PC-9 (cell line): ENCODE measurements around the gene KCNH4. TPM values are rescaled to one million over a fixed set of nuclear protein-coding genes. Genes with fewer than 3 reads are reported as not detected.

Experiments
- BruUV-seq: library from RNA; stranded (reverse); fragments of 400-500 nt; replicated peaks from 2 replicates; lab custom pipeline; 2021; lab: Mats Ljungman, UMichigan
- CTCF ChIA-PET: fragments of 300-600 bp; sonication (Branson Sonifier 250); formaldehyde crosslinking; loops from one replicate; lab custom pipeline; 2022; ENCODE audit warnings: antibody characterized with exemption; lab: Charles Lee
- POLR2A ChIA-PET: fragments of 300-600 bp; sonication (Branson Sonifier 250); formaldehyde crosslinking; loops from one replicate; lab custom pipeline; 2022; ENCODE audit warnings: antibody characterized with exemption; ENCODE audit not compliant: unreplicated experiment; lab: Charles Lee
- DNase-seq, 2 experiments: peaks; one replicate each; pipeline versions ENCODE4 v3.0.0 to v3.0.0-alpha.2; 2015 to 2022; ENCODE audit warnings: mixed read lengths in 1 of 2
- H2AFZ ChIP-seq: fragments of 200-600 bp; sonication (generic); 2 replicates; pipeline ENCODE4 v1.8.1; 2017; ENCODE audit warnings: antibody characterized with exemption
- H3F3A ChIP-seq: fragments of 200-600 bp; sonication (generic); 2 replicates; pipeline ENCODE4 v1.8.1; 2017; ENCODE audit warnings: antibody characterized with exemption, mild to moderate bottlenecking, low read depth; ENCODE audit not compliant: insufficient read depth
- H3K27ac ChIP-seq: fragments of 200-600 bp; sonication (generic); 2 replicates; pipeline ENCODE4 v1.6.1; 2016; ENCODE audit warnings: mixed run types
- H3K27me3 ChIP-seq: fragments of 200-600 bp; sonication (generic); 2 replicates; pipeline ENCODE4 v1.6.1; 2016; ENCODE audit warnings: low read depth, mixed run types; ENCODE audit not compliant: insufficient read depth
- H3K36me3 ChIP-seq: fragments of 200-600 bp; sonication (generic); 2 replicates; pipeline ENCODE4 v1.6.1; 2016; ENCODE audit warnings: low read depth, mixed run types
- H3K4me1 ChIP-seq: fragments of 200-600 bp; sonication (generic); replicated peaks from 2 replicates; pipeline ENCODE4 v1.6.1; 2016; ENCODE audit warnings: mixed run types; ENCODE audit not compliant: insufficient read depth
- H3K4me2 ChIP-seq: fragments of 200-600 bp; sonication (generic); 2 replicates; pipeline ENCODE4 v1.6.1; 2017; ENCODE audit warnings: mixed run types
- H3K4me3 ChIP-seq: fragments of 200-600 bp; sonication (generic); 2 replicates; pipeline ENCODE4 v1.6.1; 2016; ENCODE audit warnings: mixed run types
- H3K79me2 ChIP-seq: fragments of 200-600 bp; sonication (generic); 2 replicates; pipeline ENCODE4 v1.6.1; 2017; ENCODE audit warnings: low read depth, mixed run types
- H3K9me2 ChIP-seq: fragments of 200-600 bp; sonication (generic); 2 replicates; pipeline ENCODE4 v1.8.1; 2017; ENCODE audit warnings: mild to moderate bottlenecking; ENCODE audit not compliant: insufficient read depth
- H3K9me3 ChIP-seq: fragments of 200-600 bp; sonication (generic); 2 replicates; pipeline ENCODE4 v1.8.1; 2016; ENCODE audit warnings: low read depth; ENCODE audit not compliant: insufficient read depth
- H4K20me1 ChIP-seq: fragments of 200-600 bp; sonication (generic); 2 replicates; pipeline ENCODE4 v1.8.1; 2017; ENCODE audit not compliant: insufficient read depth
- CTCF ChIP-seq: fragments of 200-600 bp; sonication (generic); conservative IDR thresholded peaks from 2 replicates; pipeline ENCODE4 v1.6.1; 2017; ENCODE audit warnings: mixed run types, antibody characterized with exemption, mild to moderate bottlenecking, moderate library complexity
- EZH2 ChIP-seq: fragments of 200-600 bp; sonication (generic); IDR thresholded peaks from 2 replicates; pipeline ENCODE4 v1.8.0; 2017; ENCODE audit warnings: antibody characterized with exemption, low read depth
- intact Hi-C: fragments of 100-400 bp; cut with micrococcal nuclease; formaldehyde crosslinking; loops from one replicate; pipeline ENCODE4 v1.10.0; 2022; ENCODE audit not compliant: unreplicated experiment
- total RNA-seq: library from RNA; stranded (reverse); gene quantifications from 2 replicates; pipeline ENCODE4 v1.2.3, GENCODE V29; 2021

The KCNH4 gene
- total RNA-seq, 1 experiment from 2014 or later = not detected

GRCh38 chr17:42165751-42166150 lies 15.2 kb downstream of the KCNH4 start:
- H3K4me3 ChIP-seq = no peak overlapping the region
- no peak overlapping the region for H2AFZ ChIP-seq
- POLR2A ChIA-PET = no interaction called here
- no peaks in the 10 kb centered on the region for H3K36me3 ChIP-seq
- no peak overlapping the region for H3K27ac ChIP-seq
- no peaks in the 10 kb centered on the region for H3K9me2 ChIP-seq
- BruUV-seq = no TSS peak
- H3K27me3 ChIP-seq = peaks cover 6% of the 10 kb centered on the region
- no peak overlapping the region for H3K4me2 ChIP-seq
- H3F3A ChIP-seq = no peaks in the 10 kb centered on the region
- H3K79me2 ChIP-seq = no peaks in the 10 kb centered on the region
- H3K4me1 ChIP-seq = no peaks in the 10 kb centered on the region
- CTCF ChIA-PET = no interaction called here
- DNase-seq = no peak
- no peak for TF ChIP-seq CTCF
- intact Hi-C loops = no loop called here
- no peaks in the 10 kb centered on the region for H3K9me3 ChIP-seq
- no peaks in the 10 kb centered on the region for H4K20me1 ChIP-seq

GRCh38 chr17:42163696-42164407 lies 17.1 kb downstream of the KCNH4 start:
- no peaks in the 10 kb centered on the region for H3K27me3 ChIP-seq
- no peaks in the 10 kb centered on the region for H4K20me1 ChIP-seq
- H3K4me1 ChIP-seq = no peaks in the 10 kb centered on the region
- H3F3A ChIP-seq = no peaks in the 10 kb centered on the region
- no peak overlapping the region for H2AFZ ChIP-seq
- no peaks in the 10 kb centered on the region for H3K9me2 ChIP-seq
- POLR2A ChIA-PET = no interaction called here
- H3K27ac ChIP-seq = no peak overlapping the region
- TF ChIP-seq CTCF (no peak), EZH2 (no peak)
- BruUV-seq = no TSS peak
- intact Hi-C loops = no loop called here
- CTCF ChIA-PET = interaction anchor here (0.6 kb wide), 1 partner anchor 23 kb away, joined by 4 read pairs; no protein-coding TSS in a partner anchor
- no peak overlapping the region for H3K4me3 ChIP-seq
- H3K9me3 ChIP-seq = no peaks in the 10 kb centered on the region
- DNase-seq = no peak
- H3K79me2 ChIP-seq = no peaks in the 10 kb centered on the region
- no peaks in the 10 kb centered on the region for H3K36me3 ChIP-seq
- H3K4me2 ChIP-seq = no peak overlapping the region

GRCh38 chr17:42163113-42163512 lies 17.8 kb downstream of the KCNH4 start:
- ChIA-PET POLR2A (no interaction called here), CTCF (interaction anchor here (0.6 kb wide), 1 partner anchor 24 kb away, joined by 4 read pairs; no protein-coding TSS in a partner anchor)
- Histone ChIP-seq H3K9me2 (no peaks in the 10 kb centered on the region), H3K4me3 (no peak overlapping the region), H3K27me3 (no peaks in the 10 kb centered on the region), H4K20me1 (no peaks in the 10 kb centered on the region), H3F3A (no peaks in the 10 kb centered on the region), H3K27ac (no peak overlapping the region), H3K4me1 (no peaks in the 10 kb centered on the region), H3K4me2 (no peak overlapping the region), H3K79me2 (no peaks in the 10 kb centered on the region), H3K36me3 (no peaks in the 10 kb centered on the region), H2AFZ (no peak overlapping the region), H3K9me3 (no peaks in the 10 kb centered on the region)
- intact Hi-C loops = no loop called here
- no peak for TF ChIP-seq EZH2
- TF ChIP-seq CTCF = peak; percentile 55
- no peak for DNase-seq
- no TSS peak for BruUV-seq
